Endometrial microvascular endothelial cells (primary cell): ENCODE measurements around the gene CD84. TPM values are rescaled to one million over a fixed set of nuclear protein-coding genes. Genes with fewer than 3 reads are reported as not detected.
"Not testable (repeated sequence)": the region's sequence is repeated elsewhere in the genome, so short reads cannot be mapped to it uniquely, and the experiment has no call there.

Source experiments
- in situ Hi-C: cut with HindIII; loops from 2 replicates; pipeline ENCODE4 v1.10.0; 2017; ENCODE audit warnings: low sequenced_read_pairs, low pct_unique_long_range_greater_than_20kb; ENCODE audit errors: inconsistent ontology term
- total RNA-seq: library from RNA; depleted of rRNA; stranded (reverse); fragments of >200 nt; gene quantifications from one replicate; pipeline ENCODE4 v1.2.3, GENCODE V29; 2015; ENCODE audit errors: inconsistent ontology term

Gene CD84
- total RNA-seq, 1 donor from 2014 or later, result not detected

- in situ Hi-C loops, result no loop called here
These were observed 33.4 kb upstream of the CD84 start for GRCh38 chr1:160612613-160613218.

- in situ Hi-C loops, result no loop called here
These were observed 31.4 kb upstream of the CD84 start for GRCh38 chr1:160610569-160611242.

- in situ Hi-C loops, result no loop called here
These were observed 29.6 kb upstream of the CD84 start for GRCh38 chr1:160608941-160609340.

GRCh38 chr1:160608514-160608913 is 29.2 kb upstream of the CD84 start:
- in situ Hi-C loops, result no loop called here

- in situ Hi-C loops, result no loop called here
These were observed 28.8 kb upstream of the CD84 start for GRCh38 chr1:160608057-160608456.

- in situ Hi-C loops, result no loop called here
These were observed 28.4 kb upstream of the CD84 start for GRCh38 chr1:160607672-160608032.

- in situ Hi-C loops, result no loop called here
These were observed 27.8 kb upstream of the CD84 start for GRCh38 chr1:160607011-160607671.

- in situ Hi-C loops, result no loop called here
These were observed 27.3 kb upstream of the CD84 start for GRCh38 chr1:160606611-160607010.

- in situ Hi-C loops, result no loop called here
These were observed 26.6 kb upstream of the CD84 start for GRCh38 chr1:160605792-160606479.

GRCh38 chr1:160605205-160605604 is 25.9 kb upstream of the CD84 start:
- in situ Hi-C loops, result no loop called here

- in situ Hi-C loops, result no loop called here
These were observed 18.4 kb upstream of the CD84 start for GRCh38 chr1:160597705-160598104.

- in situ Hi-C loops, result no loop called here
These were observed 17.8 kb upstream of the CD84 start for GRCh38 chr1:160597051-160597450.

GRCh38 chr1:160590488-160590887 is 11.2 kb upstream of the CD84 start:
- in situ Hi-C loops, result no loop called here

GRCh38 chr1:160588468-160588867 is 9.2 kb upstream of the CD84 start:
- in situ Hi-C loops, result no loop called here

- in situ Hi-C loops, result no loop called here
These were observed 5.5 kb upstream of the CD84 start for GRCh38 chr1:160584784-160585183.

- in situ Hi-C loops, result not testable (repeated sequence)
These were observed 3.7 kb upstream of the CD84 start for GRCh38 chr1:160582976-160583375.

- in situ Hi-C loops, result no loop called here
These were observed 2.7 kb upstream of the CD84 start for GRCh38 chr1:160581961-160582360.

GRCh38 chr1:160580221-160580812 is 1.0 kb upstream of the CD84 start:
- in situ Hi-C loops, result no loop called here

GRCh38 chr1:160578525-160579191 is 638 bp downstream of the CD84 start:
- in situ Hi-C loops, result no loop called here
